IMR-90 (cell line): Measurements from ENCODE around the gene C6orf120.

Source experiments
- CEBPB ChIP-seq: IDR thresholded peaks from 2 replicates; pipeline ENCODE4 v1.6.1; 2012; ENCODE audit warnings: low read depth, low read length, improper control_type of control experiment
- CTCF ChIP-seq: conservative IDR thresholded peaks from 2 replicates; pipeline ENCODE4 v1.5.1; 2012; ENCODE audit warnings: mild to moderate bottlenecking, low read depth, low read length, improper control_type of control experiment
- FOS ChIP-seq: fragments of 150-350 bp; IDR thresholded peaks from 2 replicates; pipeline ENCODE4 v1.6.1; 2016; ENCODE audit warnings: low read depth, low read length
- MAFK ChIP-seq: IDR thresholded peaks from 2 replicates; pipeline ENCODE4 v1.6.1; 2012; ENCODE audit warnings: low read depth, low read length, improper control_type of control experiment
- MAZ ChIP-seq: IDR thresholded peaks from 2 replicates; pipeline ENCODE4 v1.6.1; 2012; ENCODE audit warnings: low read depth, mild to moderate bottlenecking, low read length, improper control_type of control experiment, moderate library complexity, borderline replicate concordance
- MXI1 ChIP-seq: IDR thresholded peaks from 2 replicates; pipeline ENCODE4 v1.6.1; 2012; ENCODE audit warnings: low read depth, mild to moderate bottlenecking, low read length, moderate library complexity, borderline replicate concordance
- NFE2L2 ChIP-seq: fragments of 150-350 bp; IDR thresholded peaks from 2 replicates; pipeline ENCODE4 v1.6.1; 2016; ENCODE audit warnings: low read depth, mild to moderate bottlenecking, low read length
- POLR2A ChIP-seq: IDR thresholded peaks from 2 replicates; pipeline ENCODE4 v1.6.1; 2012; ENCODE audit warnings: mild to moderate bottlenecking, low read depth, low read length
- RAD21 ChIP-seq: IDR thresholded peaks from 2 replicates; pipeline ENCODE4 v1.6.1; 2012; ENCODE audit warnings: low read length, improper control_type of control experiment
- RFX5 ChIP-seq: IDR thresholded peaks from 2 replicates; pipeline ENCODE4 v1.8.0; 2012; ENCODE audit warnings: low read depth, mild to moderate bottlenecking, low read length, moderate library complexity
- SMC3 ChIP-seq: fragments of 150-350 bp; IDR thresholded peaks from 2 replicates; pipeline ENCODE4 v1.6.1; 2016; ENCODE audit warnings: low read depth, mild to moderate bottlenecking, antibody characterized with exemption, low read length, moderate library complexity
- USF2 ChIP-seq: fragments of 150-350 bp; IDR thresholded peaks from 2 replicates; pipeline ENCODE4 v1.6.1; 2017; ENCODE audit warnings: mild to moderate bottlenecking, antibody characterized with exemption, low read length, low read depth

- no peak for TF ChIP-seq CTCF
- TF ChIP-seq POLR2A, result no peak
- no peak for TF ChIP-seq CEBPB
- no peak for TF ChIP-seq USF2
- no peak for TF ChIP-seq MAFK
- TF ChIP-seq NFE2L2, result no peak
- no peak for TF ChIP-seq RAD21
- TF ChIP-seq SMC3, result no peak
- no peak for TF ChIP-seq MAZ
- no peak for TF ChIP-seq RFX5
- TF ChIP-seq FOS, result no peak
- no peak for TF ChIP-seq MXI1
These were observed 34.2 kb upstream of the C6orf120 start for GRCh38 chr6:169667716-169668115.
